ENCODE data around the gene ANO8. TPM values are rescaled to one million over a fixed set of nuclear protein-coding genes. Genes with fewer than 3 reads are reported as not detected.

The ANO8 gene
- total and polyA plus RNA-seq, 2 donors (not counting 3 experiments of a cell fraction or from before 2014, with no cell fraction given) = 3.5 to 6.8 TPM

- Histone ChIP-seq H3K9me1 (replicated peaks; ENCODE audit: control insufficient read depth, extremely low read depth, insufficient read depth, low read length) (no peaks in the 10 kb centered on the region), H3K27ac (ENCODE audit: insufficient read depth, low read depth, low read length) (no peak overlapping the region), H3K9me3 (replicated peaks; ENCODE audit: control insufficient read depth, insufficient read depth, low read length) (no peaks in the 10 kb centered on the region), H3K4me2 (ENCODE audit: insufficient read depth, low read length) (no peak overlapping the region), H3K4me1 (ENCODE audit: control insufficient read depth, extremely low read depth, insufficient read depth, low read length) (peaks cover 20% of the 10 kb centered on the region), H3K4me3 (replicated peaks in 1 of 3; ENCODE audit: insufficient read depth in 1 of 3, low read depth in 1 of 3, low read length in 3 of 3) (no peak overlapping the region), H2AFZ (ENCODE audit: low read depth, low read length) (peak overlapping the region; percentile 66), H3K36me3 (ENCODE audit: control insufficient read depth in 2 of 2, extremely low read depth in 1 of 2, insufficient read depth in 2 of 2, low read length in 2 of 2) (no peaks in the 10 kb centered on the region), H4K20me1 (replicated peaks; ENCODE audit: control insufficient read depth, extremely low read depth, insufficient read depth, low read length) (no peaks in the 10 kb centered on the region), H3K79me2 (ENCODE audit: control insufficient read depth, insufficient read depth, low read length) (no peaks in the 10 kb centered on the region), H3K27me3 (ENCODE audit: control insufficient read depth in 2 of 2, insufficient read depth in 2 of 2, low read length in 2 of 2) (no peaks in the 10 kb centered on the region), H3K9ac (replicated peaks; ENCODE audit: extremely low read depth, insufficient read depth, low read length) (no peak overlapping the region)
- ChIA-PET POLR2A (no interaction called here), CTCF (interaction anchor here (0.7 to 1.4 kb wide), 4 partner anchors 14 to 38 kb away, joined by 3 to 11 read pairs (median 4); no protein-coding TSS in a partner anchor)
- intact Hi-C loops (cut with micrococcal nuclease) (no loop called here), dilution Hi-C loops (cut with MboI; ENCODE audit: extremely low pct_ligation_motif_present, low sequenced_read_pairs) (no loop called here)
- no peak for TF ChIP-seq JUN (IDR thresholded peaks at IDR 0.05; ENCODE audit: borderline replicate concordance, insufficient read depth, insufficient read length, low read depth)
- TF ChIP-seq EZH2 (IDR thresholded peaks at IDR 0.05; ENCODE audit: borderline replicate concordance, low read depth, low read length, severe bottlenecking) = no peak
- TF ChIP-seq MYC (IDR thresholded peaks at IDR 0.05; ENCODE audit: low read depth, low read length) = no peak
- no peak for TF ChIP-seq CTCF (IDR thresholded peaks at IDR 0.05; ENCODE audit: extremely low read depth in 1 of 2, insufficient read depth in 1 of 2, low read depth in 1 of 2, low read length in 2 of 2)
- FAIRE-seq (no peak), DNase-seq (ENCODE audit: low read depth, low spot score) (no peak)
- no TSS peak for BruUV-seq (replicated peaks)
These were observed 18.7 kb upstream of the ANO8 start for GRCh38 chr19:17353386-17353785.

- H3K9ac ChIP-seq (replicated peaks; ENCODE audit: extremely low read depth, insufficient read depth, low read length) = no peak overlapping the region
- TF ChIP-seq FOS (IDR thresholded peaks at IDR 0.05; ENCODE audit: borderline replicate concordance, insufficient read depth, low read length) = no peak
- TF ChIP-seq POLR2AphosphoS5 (IDR thresholded peaks at IDR 0.05; ENCODE audit: insufficient read depth, low read depth, low read length) = peak; percentile 62
- H4K20me1 ChIP-seq (replicated peaks; ENCODE audit: control insufficient read depth, extremely low read depth, insufficient read depth, low read length) = no peaks in the 10 kb centered on the region
- DNase-seq (ENCODE audit: low read depth, low spot score) = peak; percentile 20
- H3K79me2 ChIP-seq (ENCODE audit: control insufficient read depth, insufficient read depth, low read length) = no peaks in the 10 kb centered on the region
- no peaks in the 10 kb centered on the region for H3K36me3 ChIP-seq (ENCODE audit: control insufficient read depth in 2 of 2, extremely low read depth in 1 of 2, insufficient read depth in 2 of 2, low read length in 2 of 2)
- no peak overlapping the region for H3K4me2 ChIP-seq (ENCODE audit: insufficient read depth, low read length)
- no peak overlapping the region for H3K27ac ChIP-seq (ENCODE audit: insufficient read depth, low read depth, low read length)
- no peaks in the 10 kb centered on the region for H3K9me1 ChIP-seq (replicated peaks; ENCODE audit: control insufficient read depth, extremely low read depth, insufficient read depth, low read length)
- intact Hi-C loops (cut with micrococcal nuclease) (no loop called here), dilution Hi-C loops (cut with MboI; ENCODE audit: extremely low pct_ligation_motif_present, low sequenced_read_pairs) (no loop called here)
- FAIRE-seq = peak; percentile 58
- H2AFZ ChIP-seq (ENCODE audit: low read depth, low read length) = peak overlapping the region; percentile 66
- ChIA-PET CTCF (interaction anchor here (0.7 to 1.4 kb wide), 4 partner anchors 14 to 39 kb away, joined by 3 to 11 read pairs (median 4); no protein-coding TSS in a partner anchor), POLR2A (interaction anchor here (0.6 kb wide), 1 partner anchor 14 kb away, joined by 3 read pairs; no protein-coding TSS in a partner anchor)
- H3K4me3 ChIP-seq (replicated peaks in 1 of 3; ENCODE audit: insufficient read depth in 1 of 3, low read depth in 1 of 3, low read length in 3 of 3) = no peak overlapping the region
- no peaks in the 10 kb centered on the region for H3K9me3 ChIP-seq (replicated peaks; ENCODE audit: control insufficient read depth, insufficient read depth, low read length)
- no TSS peak for BruUV-seq (replicated peaks)
- H3K4me1 ChIP-seq (ENCODE audit: control insufficient read depth, extremely low read depth, insufficient read depth, low read length) = peaks cover 26% of the 10 kb centered on the region
- H3K27me3 ChIP-seq (ENCODE audit: control insufficient read depth in 2 of 2, insufficient read depth in 2 of 2, low read length in 2 of 2) = no peaks in the 10 kb centered on the region
These were observed 18.1 kb upstream of the ANO8 start for GRCh38 chr19:17352608-17353280.

Measured in endothelial cell of umbilical vein (primary cell).